ENCODE measurements around the gene MPDZ.

MPDZ gene

GRCh38 chr9:13125261-13125660 lies 154.2 kb downstream of the MPDZ start:
- H3K9ac ChIP-seq (ENCODE audit: low read length): no peak overlapping the region
- no peaks in the 10 kb centered on the region for H3K36me3 ChIP-seq (ENCODE audit: insufficient read depth, low read length)
- no peaks in the 10 kb centered on the region for H3K4me1 ChIP-seq (ENCODE audit: insufficient read depth, low read length, severe bottlenecking)
- H3F3A ChIP-seq (ENCODE audit: insufficient read depth, low read length): no peaks in the 10 kb centered on the region
- no peaks in the 10 kb centered on the region for H3K9me3 ChIP-seq (ENCODE audit: low read length)
- no peaks in the 10 kb centered on the region for H3K9me2 ChIP-seq (ENCODE audit: low read depth, low read length)
- no peaks in the 10 kb centered on the region for H4K20me1 ChIP-seq (ENCODE audit: insufficient read depth, low read length)
- no peaks in the 10 kb centered on the region for H3K27me3 ChIP-seq (ENCODE audit: insufficient read depth, low read length)
- H3K4me3 ChIP-seq (ENCODE audit: low read depth, low read length, poor library complexity, severe bottlenecking): no peak overlapping the region
- no peak overlapping the region for H3K4me2 ChIP-seq (ENCODE audit: low read length)
- no peak overlapping the region for H3K27ac ChIP-seq (ENCODE audit: low read depth, low read length, poor library complexity, severe bottlenecking)
- no peak for TF ChIP-seq CTCF (IDR thresholded peaks at IDR 0.05; ENCODE audit: low read length)
- TF ChIP-seq EZH2 (IDR thresholded peaks at IDR 0.05; ENCODE audit: borderline replicate concordance, low read length): no peak
- H2AFZ ChIP-seq (ENCODE audit: low read length): no peak overlapping the region
- H3K79me2 ChIP-seq (ENCODE audit: insufficient read depth, low read length): no peaks in the 10 kb centered on the region

- Histone ChIP-seq H3K4me2 (ENCODE audit: low read length) (no peak overlapping the region), H3K36me3 (ENCODE audit: insufficient read depth, low read length) (no peaks in the 10 kb centered on the region), H3F3A (ENCODE audit: insufficient read depth, low read length) (no peaks in the 10 kb centered on the region), H3K27me3 (ENCODE audit: insufficient read depth, low read length) (no peaks in the 10 kb centered on the region), H3K4me1 (ENCODE audit: insufficient read depth, low read length, severe bottlenecking) (no peaks in the 10 kb centered on the region), H2AFZ (ENCODE audit: low read length) (no peak overlapping the region), H3K27ac (ENCODE audit: low read depth, low read length, poor library complexity, severe bottlenecking) (no peak overlapping the region), H3K9me3 (ENCODE audit: low read length) (no peaks in the 10 kb centered on the region), H4K20me1 (ENCODE audit: insufficient read depth, low read length) (no peaks in the 10 kb centered on the region), H3K9me2 (ENCODE audit: low read depth, low read length) (no peaks in the 10 kb centered on the region), H3K4me3 (ENCODE audit: low read depth, low read length, poor library complexity, severe bottlenecking) (no peak overlapping the region), H3K9ac (ENCODE audit: low read length) (no peak overlapping the region), H3K79me2 (ENCODE audit: insufficient read depth, low read length) (no peaks in the 10 kb centered on the region)
- TF ChIP-seq CTCF (IDR thresholded peaks at IDR 0.05; ENCODE audit: low read length) (no peak), EZH2 (IDR thresholded peaks at IDR 0.05; ENCODE audit: borderline replicate concordance, low read length) (no peak)
These were observed 156.6 kb downstream of the MPDZ start for GRCh38 chr9:13122756-13123369.

- Histone ChIP-seq H3K4me1 (ENCODE audit: insufficient read depth, low read length, severe bottlenecking) (no peaks in the 10 kb centered on the region), H3K4me2 (ENCODE audit: low read length) (no peak overlapping the region), H3K27me3 (ENCODE audit: insufficient read depth, low read length) (no peaks in the 10 kb centered on the region), H3F3A (ENCODE audit: insufficient read depth, low read length) (no peaks in the 10 kb centered on the region), H3K9ac (ENCODE audit: low read length) (no peak overlapping the region), H3K9me3 (ENCODE audit: low read length) (no peaks in the 10 kb centered on the region), H3K79me2 (ENCODE audit: insufficient read depth, low read length) (no peaks in the 10 kb centered on the region), H3K27ac (ENCODE audit: low read depth, low read length, poor library complexity, severe bottlenecking) (no peak overlapping the region), H3K4me3 (ENCODE audit: low read depth, low read length, poor library complexity, severe bottlenecking) (no peak overlapping the region), H3K9me2 (ENCODE audit: low read depth, low read length) (no peaks in the 10 kb centered on the region), H2AFZ (ENCODE audit: low read length) (no peak overlapping the region), H3K36me3 (ENCODE audit: insufficient read depth, low read length) (no peaks in the 10 kb centered on the region), H4K20me1 (ENCODE audit: insufficient read depth, low read length) (no peaks in the 10 kb centered on the region)
- TF ChIP-seq EZH2 (IDR thresholded peaks at IDR 0.05; ENCODE audit: borderline replicate concordance, low read length) (no peak), CTCF (IDR thresholded peaks at IDR 0.05; ENCODE audit: low read length) (no peak)
These were observed 161.2 kb downstream of the MPDZ start for GRCh38 chr9:13118313-13118712.

Measured in OCI-LY1 (cell line).